ENCODE data around the gene SIAE.
A peak's percentile ranks its signal among the peaks of the same experiment; 100 is the strongest.

SIAE gene

DNA sequence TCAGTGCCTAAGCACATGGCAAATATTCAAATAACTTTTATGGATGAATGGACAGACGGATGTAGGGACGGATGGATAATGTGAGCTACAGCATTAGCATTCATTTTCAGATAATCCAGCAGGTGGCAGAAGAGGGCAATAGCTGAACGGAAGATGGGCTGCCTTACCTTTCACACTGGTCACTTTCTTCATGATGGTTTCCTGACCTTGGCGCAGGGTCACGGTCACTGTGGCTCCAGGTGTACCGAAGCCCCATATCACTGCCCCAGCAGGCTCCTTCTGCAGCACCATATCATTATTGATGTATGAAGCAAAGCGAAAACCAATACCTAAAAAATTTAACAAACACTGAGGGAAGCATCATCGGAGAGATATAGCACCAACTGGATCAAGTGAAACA, 4.3 kb downstream of the SIAE start:
- no peak for DNase-seq (ENCODE audit: low read depth, low spot score)
- H3K27ac ChIP-seq: no peak overlapping the region

DNA sequence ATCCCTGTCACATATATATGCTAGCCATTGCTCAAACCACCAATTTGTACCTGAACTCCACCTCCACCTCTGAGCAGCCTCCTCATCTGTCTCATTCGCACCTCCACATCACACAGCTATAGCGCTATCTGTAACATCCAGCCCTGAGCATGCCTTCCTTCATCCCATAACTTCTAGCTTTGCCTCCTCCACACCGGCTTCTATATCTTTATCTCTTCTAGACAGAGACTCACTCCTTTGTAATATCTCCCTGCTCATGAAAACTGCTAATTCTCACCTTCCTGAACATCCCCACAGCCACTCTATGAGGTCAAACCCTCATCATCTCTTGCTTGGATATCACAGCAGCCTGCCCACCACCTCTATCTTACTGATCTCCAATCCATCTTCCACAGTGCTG, 5.9 kb downstream of the SIAE start:
- no peak for DNase-seq (ENCODE audit: low read depth, low spot score)
- no peak overlapping the region for H3K27ac ChIP-seq

DNA sequence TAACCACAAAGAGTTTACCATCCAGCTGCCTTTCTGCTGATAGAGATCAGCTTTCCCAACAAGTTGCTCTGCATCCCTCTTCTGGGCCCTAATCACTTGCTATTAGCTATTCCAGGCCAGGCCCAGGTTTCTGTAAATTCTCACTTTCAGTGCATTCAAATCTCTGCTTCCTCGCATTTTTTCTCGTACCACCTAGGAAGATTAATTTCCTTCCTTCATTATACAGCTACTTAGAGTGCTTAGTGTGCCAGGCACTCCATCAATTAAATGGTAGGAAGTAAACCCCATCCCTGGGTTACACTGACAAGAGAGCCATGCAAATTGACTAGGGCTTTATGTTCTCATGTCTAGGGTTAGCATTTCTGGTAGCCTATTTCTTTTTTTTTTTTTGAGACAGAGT, 9.7 kb downstream of the SIAE start:
- no peak overlapping the region for H3K27ac ChIP-seq
- no peak for DNase-seq (ENCODE audit: low read depth, low spot score)

- H3K27ac ChIP-seq: no peak overlapping the region
- DNase-seq (ENCODE audit: low read depth, low spot score): no peak
Observed at GRCh38 chr11:124662106-124662505, 11.4 kb downstream of the SIAE start.

DNA sequence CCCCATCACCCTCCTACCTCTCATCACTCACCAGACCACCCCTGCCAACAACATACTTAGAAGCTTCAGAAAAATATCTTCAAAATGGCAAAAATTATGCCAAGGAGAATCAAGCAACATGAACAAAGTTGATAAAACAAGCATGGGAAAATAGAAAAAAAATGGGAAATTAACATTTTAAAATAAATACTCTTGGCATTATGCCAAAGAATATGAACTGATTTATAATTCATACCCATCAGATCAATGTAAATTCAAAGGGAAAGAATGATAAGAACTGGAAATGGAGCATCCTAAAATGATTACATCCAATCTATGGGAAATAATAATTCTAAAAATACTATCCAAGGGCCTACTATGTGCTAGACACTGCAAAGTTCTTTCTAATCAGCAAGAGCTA, 12.0 kb downstream of the SIAE start:
- H3K27ac ChIP-seq: no peak overlapping the region
- DNase-seq (ENCODE audit: low read depth, low spot score): no peak

DNA sequence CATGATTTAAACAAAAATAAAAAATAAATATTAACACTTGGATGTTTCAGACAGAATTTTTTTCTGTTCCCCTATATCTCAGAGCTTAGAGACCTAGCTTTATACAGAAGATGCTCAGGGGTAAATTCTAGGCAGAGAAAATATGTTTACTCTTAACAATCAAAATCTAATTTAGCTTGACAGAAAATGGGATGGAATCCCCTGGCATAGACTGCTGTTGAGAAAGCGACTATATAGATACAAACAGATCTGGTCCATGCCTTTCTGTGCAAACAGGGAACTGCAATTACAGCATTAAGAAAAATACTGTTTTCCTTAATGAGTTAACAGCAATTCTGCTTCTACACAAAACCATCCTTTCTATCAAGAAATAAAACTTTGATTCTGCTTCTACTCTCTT, 14.6 kb downstream of the SIAE start:
- no peak overlapping the region for H3K27ac ChIP-seq
- DNase-seq (ENCODE audit: low read depth, low spot score): no peak

DNA sequence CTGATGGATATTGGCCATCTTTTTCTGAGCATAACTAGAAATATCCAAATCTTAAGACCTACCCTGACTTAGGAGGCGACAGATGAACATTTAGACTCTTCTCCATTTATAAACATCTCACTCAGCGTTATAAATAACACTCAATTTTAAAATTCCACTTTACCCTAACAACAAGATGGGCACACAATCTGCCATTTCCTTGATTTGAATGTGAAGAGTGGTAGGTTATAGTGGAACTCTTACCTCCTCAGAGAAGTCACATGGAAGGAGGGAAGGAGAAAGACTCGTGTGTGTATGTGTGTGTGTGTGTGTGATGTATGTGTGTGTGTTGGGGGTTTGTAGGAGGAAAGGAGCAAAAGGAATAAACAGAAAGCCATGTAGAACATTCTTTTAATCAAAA, 15.0 kb downstream of the SIAE start:
- no peak for DNase-seq (ENCODE audit: low read depth, low spot score)
- no peak overlapping the region for H3K27ac ChIP-seq

- no peak for DNase-seq (ENCODE audit: low read depth, low spot score)
- H3K27ac ChIP-seq: no peak overlapping the region
Observed at GRCh38 chr11:124657904-124658303, 15.6 kb downstream of the SIAE start.

DNA sequence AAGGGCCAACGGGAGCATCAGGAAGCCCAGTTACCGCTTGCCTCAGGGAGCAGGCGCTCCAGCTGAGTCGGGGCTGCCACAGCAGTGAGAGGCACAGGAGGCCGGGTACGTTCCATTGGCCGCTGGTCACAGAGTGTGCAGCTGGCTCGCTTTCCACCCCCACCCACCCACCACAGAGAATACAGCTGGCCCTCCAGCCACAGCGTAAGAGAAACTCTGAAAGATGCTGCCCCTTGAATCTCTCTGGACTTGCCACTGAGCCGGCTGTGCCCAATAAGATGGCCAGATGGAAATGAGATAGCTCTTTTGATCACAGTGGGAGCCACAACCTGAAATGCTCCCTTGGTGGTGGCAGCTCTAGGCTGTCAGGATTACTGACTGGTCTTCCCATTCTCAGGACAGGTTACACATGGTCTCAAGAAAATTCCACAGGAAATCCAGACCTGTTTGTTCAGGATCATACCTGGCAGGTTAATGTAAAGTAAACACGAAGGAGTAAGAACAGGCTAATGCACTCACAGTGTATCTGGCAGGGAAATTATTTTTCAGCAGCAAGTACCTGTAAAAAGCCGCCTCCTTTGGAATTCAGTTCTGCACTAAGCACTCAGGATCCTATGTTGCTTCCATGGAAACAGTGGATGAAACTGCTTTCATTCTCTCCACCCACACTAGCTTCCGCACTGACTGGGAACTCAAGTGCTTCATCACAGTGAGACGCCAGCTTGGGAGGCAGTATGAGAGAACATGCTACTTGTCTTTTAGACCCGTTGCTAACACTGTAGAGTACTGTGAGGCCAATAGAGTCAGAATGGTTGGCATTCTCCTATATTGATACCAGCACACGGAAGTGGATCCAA, 16.5 kb downstream of the SIAE start:
- no peak for DNase-seq (ENCODE audit: low read depth, low spot score)
- peak overlapping the region; percentile 8 for H3K27ac ChIP-seq

DNA sequence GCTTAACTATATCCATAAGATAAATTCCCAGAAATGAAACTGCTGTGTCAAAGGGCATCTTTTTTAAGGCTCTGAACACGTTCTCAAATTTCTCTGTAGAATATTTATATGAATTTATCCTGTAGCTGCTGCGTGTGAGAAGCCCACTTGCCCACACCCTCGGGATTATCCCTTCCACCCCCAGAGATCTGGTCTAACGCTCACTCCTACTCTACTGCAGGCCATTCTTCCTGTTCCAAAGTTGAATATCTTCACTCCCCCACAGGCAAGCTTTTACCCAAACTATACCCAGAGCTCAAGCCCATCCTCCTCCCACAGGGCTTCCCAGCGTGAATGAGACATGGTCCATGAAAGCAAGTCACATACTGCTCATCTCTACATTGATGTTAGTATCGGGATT, 24.9 kb downstream of the SIAE start:
- DNase-seq (ENCODE audit: low read depth, low spot score): no peak
- no peak overlapping the region for H3K27ac ChIP-seq

- no peak for DNase-seq (ENCODE audit: low read depth, low spot score)
Observed at GRCh38 chr11:124646148-124646547, 27.4 kb downstream of the SIAE start.

GRCh38 chr11:124644426-124645280, 28.9 kb downstream of the SIAE start:
- no peak overlapping the region for H3K27ac ChIP-seq
- DNase-seq (ENCODE audit: low read depth, low spot score): no peak

More at GRCh38 chr11:124646148-124646547, 27.4 kb downstream of the SIAE start:
- no peak overlapping the region for H3K27ac ChIP-seq

DNA sequence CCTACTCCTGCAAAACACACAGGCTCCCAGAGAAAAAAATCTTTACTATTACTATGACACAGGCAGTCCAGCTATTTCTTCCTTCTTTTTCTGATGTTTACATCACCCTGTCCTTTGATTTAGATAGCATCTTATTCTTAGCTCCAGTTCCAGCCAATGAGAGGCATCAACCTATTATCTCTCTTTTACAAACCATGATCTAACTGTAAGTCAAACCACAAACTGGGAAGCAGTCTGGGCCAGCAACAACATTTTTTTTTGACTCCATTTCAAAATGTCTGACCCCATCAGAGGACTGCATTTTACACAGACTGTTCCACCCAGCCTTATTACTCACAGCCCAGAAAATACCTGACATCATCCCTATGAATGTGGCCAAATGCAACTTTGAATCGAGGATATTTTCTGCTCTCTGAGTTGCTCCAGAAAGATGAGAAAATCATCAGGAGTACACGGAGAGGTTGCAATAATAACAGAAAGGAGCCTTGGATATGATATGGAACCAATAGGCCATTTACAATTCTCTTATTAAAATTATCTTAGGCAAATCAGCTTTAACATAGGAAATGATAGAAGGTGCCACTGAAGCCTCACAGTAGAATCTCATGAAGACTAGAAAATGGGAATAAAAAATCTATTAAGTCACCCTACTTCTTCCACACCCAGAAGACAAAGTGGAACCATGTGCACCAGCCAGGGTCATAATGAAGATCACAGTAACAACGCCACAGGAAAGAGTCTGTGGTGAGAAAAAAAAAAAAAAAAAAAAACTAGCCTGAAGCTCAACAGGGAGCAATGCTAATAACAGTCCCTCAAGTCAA, 29.7 kb downstream of the SIAE start:
- peak; percentile 36 for DNase-seq (ENCODE audit: low read depth, low spot score)
- peak overlapping the region; percentile 41 for H3K27ac ChIP-seq

DNA sequence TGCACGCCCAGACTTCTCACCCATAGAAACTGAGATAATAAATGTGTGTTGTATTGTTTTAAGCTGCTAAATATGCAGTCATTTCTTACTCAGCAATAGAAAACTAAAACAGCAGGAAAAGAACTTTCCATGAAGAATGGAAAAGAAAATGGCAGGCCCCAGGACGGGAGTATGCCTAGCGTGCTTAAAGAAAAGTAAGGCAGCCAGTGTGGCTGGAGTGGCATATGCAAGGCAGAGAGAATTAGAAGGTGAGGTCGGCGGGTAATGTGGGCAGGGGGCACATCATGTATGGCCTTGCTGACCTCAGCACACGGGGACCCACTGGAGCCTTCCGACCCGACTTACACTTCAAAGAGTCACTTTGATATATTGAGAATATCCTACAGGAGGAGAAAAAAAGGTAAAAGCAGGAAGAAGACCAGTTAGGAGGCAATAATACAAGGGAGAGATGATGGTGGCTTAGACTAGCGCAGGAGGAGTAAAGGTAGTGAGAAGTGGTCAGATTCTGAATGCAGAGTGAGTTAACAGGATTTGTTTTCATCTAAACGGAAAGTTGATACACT, 30.4 kb downstream of the SIAE start:
- peak overlapping the region; percentile 41 for H3K27ac ChIP-seq

GRCh38 chr11:124642628-124643027, 30.9 kb downstream of the SIAE start:
- no peak for DNase-seq (ENCODE audit: low read depth, low spot score)
- no peak overlapping the region for H3K27ac ChIP-seq

More for the DNA sequence above, 30.4 kb downstream of the SIAE start:
- no peak for DNase-seq (ENCODE audit: low read depth, low spot score)

DNA sequence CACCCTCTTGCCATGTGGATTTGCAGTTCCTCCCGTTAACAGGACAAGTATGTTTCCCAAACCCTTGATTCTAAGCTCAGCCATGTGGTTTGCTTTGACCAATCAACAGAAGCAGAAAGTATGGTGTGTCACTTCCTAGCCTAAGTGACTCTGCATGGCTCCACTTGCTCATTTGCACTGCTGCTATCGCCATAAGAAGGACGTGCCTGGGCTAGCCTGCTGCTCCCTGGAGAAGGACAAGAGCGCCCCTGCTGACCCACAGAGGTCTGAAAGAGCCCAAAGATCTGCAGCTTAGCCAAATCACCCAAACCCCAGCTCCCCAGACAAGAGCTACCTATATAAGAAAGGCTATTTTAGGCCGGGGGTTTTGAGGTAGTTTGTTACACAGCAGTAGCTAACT, 32.9 kb downstream of the SIAE start:
- DNase-seq (ENCODE audit: low read depth, low spot score): no peak

DNA sequence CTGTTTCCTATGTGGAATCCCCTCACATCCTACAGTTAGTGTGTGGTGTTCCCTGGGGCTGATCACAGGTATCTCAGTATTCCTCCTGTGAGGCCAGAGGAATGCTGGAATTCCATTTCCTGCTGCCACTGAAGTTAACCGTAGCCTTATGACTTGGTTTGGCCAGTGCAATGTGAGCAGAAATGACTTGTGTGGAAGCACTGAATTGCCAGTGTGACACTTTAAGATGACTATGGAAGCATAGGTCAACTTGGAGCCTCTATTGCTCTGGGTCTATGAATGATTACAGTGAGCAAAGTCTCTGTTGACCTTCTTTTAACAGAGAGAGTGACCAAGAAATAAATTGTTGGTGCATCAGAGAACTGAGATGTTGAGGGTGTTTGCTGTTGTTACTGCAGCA, 34.4 kb downstream of the SIAE start:
- H3K27ac ChIP-seq: no peak overlapping the region
- no peak for DNase-seq (ENCODE audit: low read depth, low spot score)

More for the DNA sequence above, 32.9 kb downstream of the SIAE start:
- H3K27ac ChIP-seq: no peak overlapping the region

- no peak for DNase-seq (ENCODE audit: low read depth, low spot score)
- H3K27ac ChIP-seq: no peak overlapping the region
Observed at GRCh38 chr11:124638500-124638899, 35.0 kb downstream of the SIAE start.

DNA sequence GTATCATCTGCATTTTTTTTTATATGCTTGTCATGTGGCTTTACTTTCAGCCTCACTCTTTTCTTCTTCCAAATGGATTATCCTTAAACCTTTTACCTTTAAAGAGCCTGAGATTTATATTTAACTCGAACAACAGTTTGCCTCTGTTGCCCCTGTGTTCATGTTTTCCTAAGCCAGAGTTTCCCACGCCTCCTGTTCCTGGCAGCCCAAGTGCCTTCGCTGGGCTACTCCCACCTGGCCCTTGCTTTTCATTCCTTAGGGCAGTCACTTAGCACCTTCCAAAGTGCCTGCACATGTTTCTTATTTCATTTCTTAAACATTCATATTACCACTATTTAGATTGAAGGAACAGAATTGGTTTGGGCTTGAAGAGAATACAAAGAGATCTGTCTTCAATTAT, 37.6 kb downstream of the SIAE start:
- no peak for DNase-seq (ENCODE audit: low read depth, low spot score)
- H3K27ac ChIP-seq: no peak overlapping the region

GRCh38 chr11:124633355-124633754, 40.2 kb downstream of the SIAE start:
- DNase-seq (ENCODE audit: low read depth, low spot score): no peak

More at GRCh38 chr11:124633355-124633754, 40.2 kb downstream of the SIAE start:
- H3K27ac ChIP-seq: no peak overlapping the region

All from epithelial cell of prostate (primary cell).